Activated T-helper 2 cell treated with anti-CD3 and anti-CD28 coated beads, Interferon-gamma antibody, Interleukin-2, Interleukin-4, amounts not matched to agents 10 μg/mL and 5 μg/mL and 100 μg/mL, durations not matched to agents 14 hours and 24 hours and 36 hours (primary cell): Measurements from ENCODE around the gene CHKB. TPM values are rescaled to one million over a fixed set of nuclear protein-coding genes. Genes with fewer than 3 reads are reported as not detected.
"Not testable (repeated sequence)": the region's sequence is repeated elsewhere in the genome, so short reads cannot be mapped to it uniquely, and the experiment has no call there.

Experiments
- DNase-seq: peaks from one replicate; pipeline ENCODE4 v3.0.0; 2021; ENCODE audit warnings: low spot score
- H3K27ac Mint-ChIP-seq: one replicate; pipeline ENCODE4 v1.8.0; 2021; ENCODE audit warnings: mixed read lengths
- H3K27me3 Mint-ChIP-seq: one replicate; pipeline ENCODE4 v1.8.0; 2021; ENCODE audit warnings: low read depth, mixed read lengths
- H3K36me3 Mint-ChIP-seq: one replicate; pipeline ENCODE4 v1.8.0; 2021; ENCODE audit warnings: low read depth, mixed read lengths
- H3K4me1 Mint-ChIP-seq: one replicate; pipeline ENCODE4 v1.8.0; 2021; ENCODE audit warnings: low read depth, mixed read lengths
- H3K4me3 Mint-ChIP-seq: one replicate; pipeline ENCODE4 v1.8.0; 2021; ENCODE audit warnings: low read depth, mild to moderate bottlenecking, moderate library complexity, mixed read lengths
- H3K9me3 Mint-ChIP-seq: one replicate; pipeline ENCODE4 v1.8.0; 2021; ENCODE audit warnings: mixed read lengths
- intact Hi-C: fragments of 100-400 bp; cut with micrococcal nuclease; formaldehyde crosslinking; loops from one replicate; pipeline ENCODE4 v1.15.1; 2023
- total RNA-seq: library from RNA; stranded (reverse); gene quantifications from 2 replicates; pipeline ENCODE4 v1.2.3, GENCODE V29; 2022

CHKB gene
- total RNA-seq, 1 donor from 2014 or later, result 90.9 TPM

- DNase-seq, result peak; percentile 31
- peak overlapping the region; percentile 96 for H3K27ac Mint-ChIP-seq
- H3K36me3 Mint-ChIP-seq, result no peaks in the 10 kb centered on the region
- H3K4me3 Mint-ChIP-seq, result peak overlapping the region; percentile 81
- peaks cover 36% of the 10 kb centered on the region for H3K4me1 Mint-ChIP-seq
- intact Hi-C loops, result loop anchor here (1.0 to 5.0 kb wide), 6 partner anchors 39 to 377 kb away; partner anchors contain the start of genes MAPK11, PPP6R2 and TUBGCP6
- H3K9me3 Mint-ChIP-seq, result no peaks in the 10 kb centered on the region
- no peaks in the 10 kb centered on the region for H3K27me3 Mint-ChIP-seq
These were observed 39.5 kb upstream of the CHKB start for GRCh38 chr22:50621948-50622722.

- intact Hi-C loops, result loop anchor here (1.0 to 5.0 kb wide), 5 partner anchors 38 to 377 kb away; partner anchors contain the start of genes PPP6R2 and TUBGCP6
- Mint-ChIP-seq H3K9me3 (no peaks in the 10 kb centered on the region), H3K4me1 (peaks cover 33% of the 10 kb centered on the region), H3K27ac (peak overlapping the region; percentile 96), H3K4me3 (peak overlapping the region; percentile 81), H3K27me3 (no peaks in the 10 kb centered on the region), H3K36me3 (no peaks in the 10 kb centered on the region)
- DNase-seq, result peak; percentile 59
These were observed 38.8 kb upstream of the CHKB start for GRCh38 chr22:50621356-50621880.

- Mint-ChIP-seq H3K36me3 (no peaks in the 10 kb centered on the region), H3K27ac (peak overlapping the region; percentile 96), H3K9me3 (no peaks in the 10 kb centered on the region), H3K4me3 (peak overlapping the region; percentile 81), H3K4me1 (peaks cover 32% of the 10 kb centered on the region), H3K27me3 (no peaks in the 10 kb centered on the region)
- peak; percentile 73 for DNase-seq
- intact Hi-C loops, result loop anchor here (1.0 to 5.0 kb wide), 5 partner anchors 37 to 376 kb away; partner anchors contain the start of genes PPP6R2 and TUBGCP6
These were observed 38.1 kb upstream of the CHKB start for GRCh38 chr22:50620593-50621355.

GRCh38 chr22:50614296-50614695 is 31.6 kb upstream of the CHKB start:
- H3K27ac Mint-ChIP-seq, intact Hi-C loops, DNase-seq, H3K9me3 Mint-ChIP-seq, H3K36me3 Mint-ChIP-seq, H3K4me1 Mint-ChIP-seq, H3K4me3 Mint-ChIP-seq, H3K27me3 Mint-ChIP-seq: not testable (repeated sequence)

- Mint-ChIP-seq H3K4me1 (peaks cover 5% of the 10 kb centered on the region), H3K36me3 (no peaks in the 10 kb centered on the region), H3K27ac (no peak overlapping the region), H3K27me3 (peaks cover 4% of the 10 kb centered on the region), H3K4me3 (no peak overlapping the region), H3K9me3 (no peaks in the 10 kb centered on the region)
- intact Hi-C loops, result no loop called here
- no peak for DNase-seq
These were observed 30.8 kb upstream of the CHKB start for GRCh38 chr22:50613291-50613981.

GRCh38 chr22:50612528-50613221 is 30.0 kb upstream of the CHKB start:
- peaks cover 3% of the 10 kb centered on the region for H3K4me1 Mint-ChIP-seq
- no peaks in the 10 kb centered on the region for H3K9me3 Mint-ChIP-seq
- no peak overlapping the region for H3K27ac Mint-ChIP-seq
- H3K4me3 Mint-ChIP-seq, result no peak overlapping the region
- peaks cover 4% of the 10 kb centered on the region for H3K27me3 Mint-ChIP-seq
- intact Hi-C loops, result no loop called here
- no peak for DNase-seq
- H3K36me3 Mint-ChIP-seq, result no peaks in the 10 kb centered on the region

- DNase-seq, result no peak
- Mint-ChIP-seq H3K36me3 (no peaks in the 10 kb centered on the region), H3K27me3 (peaks cover 4% of the 10 kb centered on the region), H3K4me1 (peaks cover 3% of the 10 kb centered on the region), H3K4me3 (no peak overlapping the region), H3K9me3 (no peaks in the 10 kb centered on the region), H3K27ac (no peak overlapping the region)
- intact Hi-C loops, result no loop called here
These were observed 29.5 kb upstream of the CHKB start for GRCh38 chr22:50612168-50612527.

GRCh38 chr22:50611341-50612060 is 28.9 kb upstream of the CHKB start:
- intact Hi-C loops, result no loop called here
- Mint-ChIP-seq H3K4me1 (peaks cover 3% of the 10 kb centered on the region), H3K27ac (no peak overlapping the region), H3K9me3 (no peaks in the 10 kb centered on the region), H3K36me3 (no peaks in the 10 kb centered on the region), H3K27me3 (peaks cover 9% of the 10 kb centered on the region), H3K4me3 (no peak overlapping the region)
- no peak for DNase-seq

- Mint-ChIP-seq H3K4me1 (peaks cover 3% of the 10 kb centered on the region), H3K4me3 (no peak overlapping the region), H3K36me3 (no peaks in the 10 kb centered on the region), H3K27ac (no peak overlapping the region), H3K27me3 (peaks cover 16% of the 10 kb centered on the region), H3K9me3 (no peaks in the 10 kb centered on the region)
- no peak for DNase-seq
- intact Hi-C loops, result no loop called here
These were observed 27.9 kb upstream of the CHKB start for GRCh38 chr22:50610581-50610980.

GRCh38 chr22:50610041-50610451 is 27.4 kb upstream of the CHKB start:
- DNase-seq, result no peak
- Mint-ChIP-seq H3K36me3 (no peaks in the 10 kb centered on the region), H3K9me3 (no peaks in the 10 kb centered on the region), H3K4me1 (peaks cover 3% of the 10 kb centered on the region), H3K27me3 (peaks cover 18% of the 10 kb centered on the region), H3K27ac (no peak overlapping the region), H3K4me3 (no peak overlapping the region)
- intact Hi-C loops, result no loop called here

GRCh38 chr22:50609599-50609998 is 26.9 kb upstream of the CHKB start:
- no peak overlapping the region for H3K27ac Mint-ChIP-seq
- H3K27me3 Mint-ChIP-seq, result peaks cover 18% of the 10 kb centered on the region
- intact Hi-C loops, result no loop called here
- H3K36me3 Mint-ChIP-seq, result no peaks in the 10 kb centered on the region
- no peak overlapping the region for H3K4me3 Mint-ChIP-seq
- no peaks in the 10 kb centered on the region for H3K9me3 Mint-ChIP-seq
- H3K4me1 Mint-ChIP-seq, result peaks cover 3% of the 10 kb centered on the region
- no peak for DNase-seq
